RWPE1 (cell line): Measurements from ENCODE around the gene BPI.
"Not testable (repeated sequence)": the region's sequence is repeated elsewhere in the genome, so short reads cannot be mapped to it uniquely, and the experiment has no call there.

ENCODE experiments used
- CTCF ChIA-PET: fragments of 350-600 bp; sonication (Branson Sonifier 250); formaldehyde crosslinking; extraction: SDS; loops from one replicate; lab custom pipeline; 2021; lab: Yijun Ruan, JAX
- POLR2A ChIA-PET: fragments of 400-600 bp; formaldehyde crosslinking; extraction: SDS; loops from one replicate; lab custom pipeline; 2020; ENCODE audit warnings: antibody characterized with exemption; ENCODE audit not compliant: low non-redundant PET; lab: Yijun Ruan, JAX
- DNase-seq: peaks from one replicate; pipeline ENCODE4 v3.0.0; 2012; ENCODE audit warnings: low spot score
- H3K27ac ChIP-seq: fragments of 450-650 bp; 2 replicates; pipeline ENCODE4 v1.5.1; 2017
- TF ChIP-seq, protein P1 (sequence below): fragments of 450-650 bp; conservative IDR thresholded peaks from 2 replicates; pipeline ENCODE4 v1.5.1; 2017; ENCODE audit warnings: low read depth, mild to moderate bottlenecking

The BPI gene

GRCh38 chr20:38373231-38373867 lies 69.4 kb downstream of the BPI start:
- no peak for DNase-seq
- CTCF ChIA-PET = interaction anchor here (0.8 kb wide), 2 partner anchors 35 to 68 kb away, joined by 3 read pairs; no protein-coding TSS in a partner anchor
- TF ChIP-seq, protein P1, sequence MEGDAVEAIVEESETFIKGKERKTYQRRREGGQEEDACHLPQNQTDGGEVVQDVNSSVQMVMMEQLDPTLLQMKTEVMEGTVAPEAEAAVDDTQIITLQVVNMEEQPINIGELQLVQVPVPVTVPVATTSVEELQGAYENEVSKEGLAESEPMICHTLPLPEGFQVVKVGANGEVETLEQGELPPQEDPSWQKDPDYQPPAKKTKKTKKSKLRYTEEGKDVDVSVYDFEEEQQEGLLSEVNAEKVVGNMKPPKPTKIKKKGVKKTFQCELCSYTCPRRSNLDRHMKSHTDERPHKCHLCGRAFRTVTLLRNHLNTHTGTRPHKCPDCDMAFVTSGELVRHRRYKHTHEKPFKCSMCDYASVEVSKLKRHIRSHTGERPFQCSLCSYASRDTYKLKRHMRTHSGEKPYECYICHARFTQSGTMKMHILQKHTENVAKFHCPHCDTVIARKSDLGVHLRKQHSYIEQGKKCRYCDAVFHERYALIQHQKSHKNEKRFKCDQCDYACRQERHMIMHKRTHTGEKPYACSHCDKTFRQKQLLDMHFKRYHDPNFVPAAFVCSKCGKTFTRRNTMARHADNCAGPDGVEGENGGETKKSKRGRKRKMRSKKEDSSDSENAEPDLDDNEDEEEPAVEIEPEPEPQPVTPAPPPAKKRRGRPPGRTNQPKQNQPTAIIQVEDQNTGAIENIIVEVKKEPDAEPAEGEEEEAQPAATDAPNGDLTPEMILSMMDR = no peak
- H3K27ac ChIP-seq = no peak overlapping the region
- POLR2A ChIA-PET = no interaction called here

DNA sequence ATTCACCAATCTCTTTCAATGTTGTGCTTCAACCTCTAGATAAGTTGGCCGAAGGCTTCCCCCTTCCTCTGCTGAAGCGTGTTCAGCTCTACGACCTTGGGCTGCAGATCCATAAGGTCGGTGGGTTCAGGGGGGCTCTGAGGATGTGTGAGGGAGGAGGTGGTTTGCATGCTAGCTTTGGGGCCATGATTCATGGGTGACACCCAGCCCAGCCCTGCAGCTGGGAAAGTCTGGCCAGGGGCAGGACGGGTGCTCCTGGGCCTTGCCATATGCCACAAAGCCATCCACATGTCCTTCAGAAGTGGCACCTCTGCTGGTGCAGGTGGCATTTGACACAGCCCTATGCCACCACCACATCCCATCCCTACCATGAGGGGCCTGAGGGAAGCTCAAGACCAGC lies 69.9 kb downstream of the BPI start:
- CTCF ChIA-PET = interaction anchor here (0.7 to 0.8 kb wide), 2 partner anchors 26 to 35 kb away, joined by 3 to 11 read pairs; no protein-coding TSS in a partner anchor
- POLR2A ChIA-PET = no interaction called here
- no peak for DNase-seq
- no peak overlapping the region for H3K27ac ChIP-seq
- TF ChIP-seq, protein P1 = no peak

GRCh38 chr20:38377039-38377685 lies 73.2 kb downstream of the BPI start:
- no peak overlapping the region for H3K27ac ChIP-seq
- DNase-seq = no peak
- TF ChIP-seq, protein P1 = no peak
- CTCF ChIA-PET = interaction anchor here (1.2 kb wide), 1 partner anchor 21 kb away, joined by 3 read pairs; no protein-coding TSS in a partner anchor
- POLR2A ChIA-PET = no interaction called here

DNA sequence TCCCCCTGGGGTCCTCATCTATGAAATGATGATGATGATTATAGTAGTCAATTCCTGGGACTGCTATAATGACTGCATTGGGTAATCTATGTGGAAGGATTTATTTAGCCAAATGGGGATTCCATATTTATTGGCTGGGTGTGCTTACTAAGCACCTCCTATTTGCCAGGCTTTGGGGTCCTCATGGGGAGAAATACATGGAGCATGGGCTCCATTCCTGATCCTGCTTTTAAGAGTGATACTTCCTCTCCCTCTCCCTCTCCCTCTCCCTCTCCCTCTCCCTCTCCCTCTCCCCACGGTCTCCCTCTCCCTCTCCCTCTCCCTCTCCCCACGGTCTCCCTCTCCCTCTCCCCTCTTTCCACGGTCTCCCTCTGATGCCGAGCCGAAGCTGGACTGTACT lies 73.9 kb downstream of the BPI start:
- CTCF ChIA-PET, H3K27ac ChIP-seq, POLR2A ChIA-PET: not testable (repeated sequence)

DNA sequence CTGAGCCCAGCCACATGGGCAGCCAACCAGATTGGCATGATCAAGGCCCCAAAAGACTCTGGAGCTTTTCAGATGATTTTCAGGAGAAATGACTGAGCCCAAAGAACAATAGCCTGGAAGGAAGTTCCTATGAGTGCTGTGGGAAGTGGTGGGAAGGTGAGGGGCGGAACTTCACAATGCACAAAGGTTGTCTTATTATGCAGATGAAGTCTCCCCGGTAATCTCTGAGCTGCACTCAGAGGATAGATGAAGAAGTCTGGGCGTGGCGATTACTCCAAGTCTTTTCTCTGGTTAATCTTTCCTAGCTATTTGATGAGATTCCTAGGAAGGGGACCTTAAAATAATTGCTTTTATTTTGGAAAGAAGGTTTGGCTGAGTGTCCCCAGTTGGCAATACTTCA lies 79.2 kb downstream of the BPI start:
- POLR2A ChIA-PET = no interaction called here

More for the DNA sequence above, 73.9 kb downstream of the BPI start:
- DNase-seq = not testable (repeated sequence)

DNA sequence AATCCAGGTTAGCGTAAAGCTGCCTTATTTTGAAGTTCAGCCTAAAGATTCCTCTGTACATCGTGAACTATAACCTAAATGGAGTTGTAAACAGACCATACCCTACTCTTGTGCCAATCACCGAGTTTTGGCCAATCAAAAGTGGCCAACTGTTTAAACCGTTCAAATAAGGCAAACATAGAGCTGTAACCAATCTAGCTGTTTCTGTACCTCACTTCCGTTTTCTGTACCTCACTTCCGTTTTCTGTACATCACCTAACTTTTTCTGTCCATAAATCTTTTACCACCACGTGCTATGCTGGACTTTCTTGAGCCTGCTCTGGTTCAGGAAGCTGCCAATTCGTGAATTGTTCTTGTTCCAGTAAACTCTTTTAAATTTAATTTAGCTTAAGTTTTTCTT lies 82.0 kb downstream of the BPI start:
- no peak overlapping the region for H3K27ac ChIP-seq
- no peak for DNase-seq
- CTCF ChIA-PET = interaction anchor here (0.9 kb wide), 2 partner anchors 23 to 68 kb away, joined by 4 read pairs; no protein-coding TSS in a partner anchor
- TF ChIP-seq, protein P1 = no peak
- POLR2A ChIA-PET = no interaction called here

More for the DNA sequence above, 79.2 kb downstream of the BPI start:
- no peak for DNase-seq
- CTCF ChIA-PET = interaction anchor here (0.6 to 1.1 kb wide), 4 partner anchors 13 to 325 kb away, joined by 3 to 4 read pairs (median 4); no protein-coding TSS in a partner anchor
- H3K27ac ChIP-seq = no peak overlapping the region
- TF ChIP-seq, protein P1 = no peak

DNA sequence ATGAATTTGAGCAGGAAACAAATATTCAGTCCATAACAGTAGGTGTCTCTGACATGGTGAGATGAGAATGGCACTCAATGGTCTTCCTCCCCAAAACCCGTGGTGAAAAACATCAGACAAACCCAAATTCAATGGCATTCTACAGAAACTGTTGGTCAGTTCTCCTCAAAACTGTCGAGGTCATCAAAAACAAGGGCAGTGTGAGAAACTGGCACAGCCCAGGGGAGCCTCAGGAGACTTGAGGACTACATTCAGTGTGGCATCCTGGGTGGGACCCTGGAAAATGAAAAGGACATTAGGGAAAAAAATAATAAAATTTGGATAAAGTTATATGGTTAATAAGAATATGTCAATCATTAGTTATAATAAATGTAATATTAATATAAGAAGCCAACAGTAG lies 82.9 kb downstream of the BPI start:
- POLR2A ChIA-PET = no interaction called here
- no peak overlapping the region for H3K27ac ChIP-seq
- TF ChIP-seq, protein P1 = no peak
- DNase-seq = no peak
- CTCF ChIA-PET = interaction anchor here (0.9 kb wide), 1 partner anchor 22 kb away, joined by 4 read pairs; no protein-coding TSS in a partner anchor
